Coronary artery (tissue), 2 donors: ENCODE results near the gene LPXN.
"Not testable (repeated sequence)": the region's sequence is repeated elsewhere in the genome, so short reads cannot be mapped to it uniquely, and the experiment has no call there.

Source experiments
- DNase-seq: peaks from one replicate; pipeline ENCODE4 v3.0.0-alpha.2; 2017; ENCODE audit warnings: low spot score
- H3K27ac ChIP-seq, 2 donors: fragments of 200-600 bp; sonication (generic); one replicate each; pipeline ENCODE4 v1.5.1; 2016 to 2019
- H3K4me3 ChIP-seq: fragments of 200-600 bp; sonication (generic); 2 replicates; pipeline ENCODE4 v1.5.1; 2016; ENCODE audit warnings: mild to moderate bottlenecking, moderate library complexity
- CTCF ChIP-seq: fragments of 200-600 bp; sonication (generic); IDR thresholded peaks from one replicate; pipeline ENCODE4 v1.5.1; 2019; ENCODE audit warnings: antibody characterized with exemption

The LPXN gene

GRCh38 chr11:58573451-58574104 is 2.1 kb downstream of the LPXN start:
- Histone ChIP-seq H3K27ac (peak overlapping the region; percentile 48 to 85), H3K4me3 (peak overlapping the region; percentile 48)
- DNase-seq, result no peak
- TF ChIP-seq CTCF, result no peak

GRCh38 chr11:58572906-58573305 is 2.8 kb downstream of the LPXN start:
- not testable (repeated sequence) for H3K4me3 ChIP-seq, DNase-seq
- H3K27ac ChIP-seq, result peak overlapping the region; percentile 48 to 56

- TF ChIP-seq CTCF, result peak; percentile 74
- no peak overlapping the region for H3K4me3 ChIP-seq
- DNase-seq, result no peak
- no peak overlapping the region for H3K27ac ChIP-seq
These were observed 7.7 kb downstream of the LPXN start for GRCh38 chr11:58567889-58568512.

- TF ChIP-seq CTCF, result no peak
- no peak for DNase-seq
- Histone ChIP-seq H3K27ac (no peak overlapping the region), H3K4me3 (no peak overlapping the region)
These were observed 11.4 kb downstream of the LPXN start for GRCh38 chr11:58564231-58564630.

- no peak overlapping the region for H3K4me3 ChIP-seq
- no peak overlapping the region for H3K27ac ChIP-seq
- no peak for DNase-seq
- no peak for TF ChIP-seq CTCF
These were observed 13.3 kb downstream of the LPXN start for GRCh38 chr11:58562375-58562800.

GRCh38 chr11:58561394-58562098 is 14.1 kb downstream of the LPXN start:
- DNase-seq, result no peak
- Histone ChIP-seq H3K4me3 (no peak overlapping the region), H3K27ac (peak overlapping the region in 1 of 2 donors; percentile 22)
- no peak for TF ChIP-seq CTCF

GRCh38 chr11:58560842-58561241 is 14.8 kb downstream of the LPXN start:
- Histone ChIP-seq H3K27ac (no peak overlapping the region), H3K4me3 (no peak overlapping the region)
- DNase-seq, result no peak
- no peak for TF ChIP-seq CTCF
